KG1 (cell line): ENCODE results near the gene PEX14.

ENCODE experiments used
- DNase-seq: peaks from one replicate; lab custom pipeline; 2025; lab: John Stamatoyannopoulos, UW

PEX14 gene

DNA sequence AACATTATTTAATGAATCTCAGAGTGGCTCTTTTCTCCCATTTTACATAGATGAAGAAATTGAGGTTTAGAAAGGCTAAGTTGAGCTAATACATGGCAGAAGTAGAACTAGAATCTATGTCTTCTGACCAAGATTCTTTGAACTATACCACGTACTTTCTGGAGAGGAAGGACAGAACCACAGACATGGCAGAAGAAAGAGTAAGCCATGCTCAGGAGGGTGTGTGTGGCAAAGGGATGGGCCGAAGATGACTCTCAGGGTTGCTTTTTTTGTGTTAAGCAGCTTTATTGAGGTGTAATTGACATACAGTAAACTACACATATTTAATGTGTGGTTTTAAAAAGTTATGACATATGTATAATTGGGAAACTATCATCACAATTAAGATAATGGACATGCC is 69.5 kb downstream of the PEX14 start:
- no peak for DNase-seq

DNA sequence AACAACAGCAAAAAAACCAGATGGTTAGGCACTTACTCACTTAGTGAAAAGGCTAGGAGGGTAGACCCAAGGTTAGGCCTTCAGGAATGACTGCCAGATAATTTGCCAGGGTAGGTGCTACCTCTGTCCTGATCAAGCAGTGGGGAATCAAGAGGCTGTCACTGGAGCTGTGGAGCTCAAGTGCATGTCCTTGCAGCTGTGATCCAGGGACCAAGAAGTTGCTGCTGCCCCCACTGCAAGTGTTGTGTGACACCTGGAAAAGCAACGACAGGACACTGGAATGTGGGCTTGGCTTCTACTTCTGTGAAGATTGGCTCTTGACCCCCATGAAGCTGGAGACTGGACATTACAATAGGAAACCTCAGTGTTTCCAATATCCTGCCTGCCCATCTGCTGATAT is 72.1 kb downstream of the PEX14 start:
- no peak for DNase-seq

- no peak for DNase-seq
Measured at GRCh38 chr1:10549904-10550664, 75.3 kb downstream of the PEX14 start.

DNA sequence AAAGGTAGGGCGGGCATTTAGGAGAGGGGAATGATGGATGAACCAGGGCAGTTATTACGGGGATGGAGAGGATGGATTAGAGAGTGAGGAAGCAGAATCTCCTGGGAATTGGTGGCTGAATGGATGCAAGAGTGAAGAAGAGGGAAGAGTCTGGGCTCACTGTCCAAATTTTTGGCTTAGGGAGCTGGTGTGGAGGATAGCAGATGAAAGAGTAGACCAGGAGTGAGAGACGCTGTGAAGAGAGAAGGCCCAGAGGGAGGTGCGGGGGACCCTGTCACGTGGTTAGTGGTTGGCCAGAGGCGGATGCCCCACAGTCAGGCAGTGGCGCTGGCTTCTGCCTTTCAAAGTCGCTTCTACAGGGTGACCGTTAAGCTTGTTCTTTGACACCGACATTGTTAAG is 78.4 kb downstream of the PEX14 start:
- DNase-seq = no peak

DNA sequence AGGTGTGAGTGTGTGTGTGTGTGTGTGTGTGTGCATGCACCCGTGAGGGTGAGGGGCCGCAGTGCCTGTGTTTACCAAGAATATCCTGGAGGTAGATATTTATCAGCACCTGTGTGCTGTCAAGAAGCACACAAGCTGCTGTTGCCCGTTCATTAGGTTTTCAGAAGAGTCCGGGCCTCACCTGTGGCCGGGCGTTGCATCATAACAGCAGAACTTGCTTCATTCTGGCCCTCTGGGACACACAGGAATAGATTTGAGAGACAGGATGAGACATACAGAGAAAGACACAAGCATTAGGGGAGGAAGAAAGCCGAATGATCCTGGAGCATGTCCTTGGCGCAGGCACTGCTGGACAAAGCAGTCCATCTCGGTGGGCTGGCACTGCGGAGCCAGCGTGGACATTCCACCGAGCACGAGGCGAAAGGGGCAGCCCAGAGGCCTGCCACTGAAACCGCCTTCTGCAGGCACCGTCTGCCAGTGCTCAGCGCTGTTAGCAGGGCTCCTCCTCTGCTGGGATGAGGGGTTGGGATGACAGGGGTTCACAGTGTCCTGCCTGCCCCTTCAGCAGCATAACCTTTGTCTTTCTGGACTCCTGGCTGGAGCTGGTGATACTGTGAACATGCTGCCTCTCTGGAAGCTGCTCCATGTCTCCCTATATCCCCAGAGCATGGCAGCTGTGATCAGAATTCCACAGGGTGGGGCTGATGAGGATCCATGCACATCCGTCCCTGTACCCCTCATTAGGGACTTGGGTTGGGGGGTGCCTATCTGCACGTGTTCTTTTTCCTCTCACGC is 81.1 kb downstream of the PEX14 start:
- DNase-seq = no peak

DNA sequence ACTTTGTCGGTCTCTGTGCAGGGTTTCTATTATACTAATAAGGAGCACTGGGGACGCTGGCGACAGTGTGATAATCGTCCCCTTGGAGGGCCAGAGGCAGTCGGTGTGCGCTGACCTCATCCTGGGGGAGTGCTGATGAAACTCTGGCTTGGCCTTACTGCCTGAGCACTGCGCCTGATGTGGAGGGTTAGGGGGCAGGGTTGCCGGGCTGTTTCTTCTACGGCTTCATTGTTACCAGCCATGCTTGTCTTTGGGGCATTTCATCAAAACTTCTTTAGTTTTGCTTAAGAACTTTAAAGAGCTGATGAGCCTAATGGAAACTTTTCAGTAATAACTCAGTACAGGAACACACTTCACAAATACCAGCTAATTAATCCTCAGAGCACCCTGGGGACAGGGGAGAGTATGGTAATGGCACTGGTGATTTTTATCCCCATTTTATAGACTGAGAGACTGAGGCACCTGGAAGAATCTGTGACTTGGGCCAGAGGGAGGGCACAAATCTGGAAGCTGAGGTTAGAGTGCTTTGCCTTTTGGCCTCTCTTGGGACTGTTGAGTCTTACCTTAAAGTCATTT is 81.8 kb downstream of the PEX14 start:
- no peak for DNase-seq

DNA sequence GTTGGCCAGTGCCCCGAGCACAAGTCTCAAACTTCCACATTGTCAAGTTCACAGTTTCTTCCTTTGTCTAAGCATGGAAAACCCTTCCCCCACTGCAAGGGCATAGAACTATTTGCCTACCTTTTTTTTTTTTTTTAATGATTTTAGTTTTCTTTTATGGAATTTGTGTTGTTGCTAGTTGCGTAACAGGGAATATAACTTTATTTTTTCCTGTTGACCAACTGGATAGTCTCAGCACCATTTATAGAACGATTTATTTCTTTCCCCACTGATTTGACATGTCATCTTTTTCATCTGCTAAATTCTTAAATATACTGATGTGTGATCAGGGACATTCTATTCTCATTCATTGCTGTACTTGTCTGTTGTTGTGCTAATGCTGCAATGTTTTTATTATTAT is 83.0 kb downstream of the PEX14 start:
- no peak for DNase-seq

DNA sequence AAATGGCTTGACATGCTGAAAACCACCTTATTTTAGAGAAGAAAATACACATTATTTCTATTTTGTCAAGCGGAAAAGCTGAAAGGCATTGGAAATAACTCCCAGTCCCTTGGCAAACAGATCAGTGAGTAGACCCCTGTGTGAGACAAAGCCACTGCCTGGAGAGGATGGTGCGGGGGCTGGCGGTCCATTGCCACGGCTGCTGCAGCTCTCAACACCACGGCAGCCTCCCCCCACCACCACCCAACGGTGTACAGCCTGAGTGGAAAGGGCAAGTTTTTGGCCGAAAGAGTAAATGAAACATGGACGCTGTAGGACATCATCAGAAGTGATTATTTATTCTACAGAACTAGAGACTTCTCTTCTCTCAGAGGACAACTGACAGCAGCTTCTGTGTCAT is 84.6 kb downstream of the PEX14 start:
- DNase-seq = no peak

DNA sequence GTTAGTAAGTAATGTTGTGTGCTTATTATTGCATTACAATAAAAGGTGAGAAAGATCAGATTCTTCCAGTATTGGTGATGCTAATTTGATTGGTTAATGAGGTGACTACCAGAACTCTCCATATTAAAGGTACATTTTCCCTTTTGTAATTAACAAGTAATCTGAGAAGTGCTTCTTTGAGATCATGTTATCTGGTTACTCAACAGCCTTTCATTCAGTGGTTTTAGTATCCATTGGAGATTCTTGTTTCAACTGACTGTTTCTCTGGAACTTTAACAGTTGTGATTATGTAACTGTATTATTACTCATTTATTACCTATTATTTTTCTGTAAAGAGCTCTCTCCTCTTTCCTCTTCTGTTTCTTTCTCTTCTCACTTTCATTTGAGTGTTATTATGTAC is 86.7 kb downstream of the PEX14 start:
- no peak for DNase-seq

DNA sequence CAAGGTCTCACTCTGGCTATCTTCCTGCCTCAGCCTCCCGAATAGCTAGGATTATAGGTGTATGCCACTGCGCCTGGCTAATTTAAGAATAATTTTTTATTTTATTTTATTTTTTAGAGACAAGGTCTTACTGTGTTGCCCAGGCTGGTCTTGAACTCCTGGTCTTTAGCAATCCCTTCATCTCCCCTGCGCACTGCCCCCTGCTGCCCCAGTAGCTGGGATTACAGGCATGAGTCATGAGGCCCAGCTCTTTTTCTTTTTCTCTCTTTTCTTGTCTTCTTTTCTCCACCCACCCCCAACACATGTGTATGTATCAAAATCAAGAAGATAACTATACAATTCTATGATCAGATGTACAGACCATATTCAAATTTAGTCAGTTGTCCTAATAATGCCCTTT is 87.2 kb downstream of the PEX14 start:
- DNase-seq = no peak

DNA sequence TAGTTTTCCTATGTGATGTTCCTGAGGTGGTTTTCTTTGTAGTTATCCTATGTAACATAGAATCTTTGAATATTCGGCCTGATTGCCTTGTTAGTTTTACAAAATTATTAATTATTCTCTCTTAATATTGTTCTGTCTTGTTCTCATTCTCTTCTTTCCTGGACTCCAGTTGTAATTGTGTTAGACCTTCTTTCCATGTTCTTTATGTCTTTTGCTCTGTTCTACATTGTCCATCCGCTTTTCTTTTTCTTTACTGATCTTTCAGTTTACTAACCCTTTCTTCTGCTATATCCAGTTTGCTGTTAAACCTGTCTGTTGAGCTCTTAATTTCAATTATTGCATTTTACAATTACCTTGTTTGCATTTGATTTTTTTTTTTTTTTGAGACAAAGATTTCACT is 89.3 kb downstream of the PEX14 start:
- DNase-seq = no peak

GRCh38 chr1:10569531-10569930 is 94.8 kb downstream of the PEX14 start:
- DNase-seq = no peak

DNA sequence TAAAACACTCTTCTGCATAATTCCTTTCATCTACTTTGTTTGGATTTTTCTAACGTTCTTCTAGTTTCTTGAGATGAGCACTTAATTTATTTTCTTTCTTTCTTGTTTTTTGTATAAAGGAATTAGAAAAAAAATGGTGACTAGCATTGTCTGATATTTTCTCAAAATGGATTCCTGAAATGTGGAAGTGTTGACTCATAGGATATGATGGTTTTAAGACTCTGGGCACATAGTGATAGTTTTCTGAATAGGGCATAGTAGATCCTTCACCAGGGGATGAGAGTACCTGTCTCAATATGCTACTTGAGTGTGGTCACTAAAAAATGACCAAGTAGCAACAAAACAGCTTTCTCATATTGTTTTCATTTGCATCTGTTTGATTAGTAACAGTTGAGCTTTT is 100.9 kb downstream of the PEX14 start:
- DNase-seq = no peak

DNA sequence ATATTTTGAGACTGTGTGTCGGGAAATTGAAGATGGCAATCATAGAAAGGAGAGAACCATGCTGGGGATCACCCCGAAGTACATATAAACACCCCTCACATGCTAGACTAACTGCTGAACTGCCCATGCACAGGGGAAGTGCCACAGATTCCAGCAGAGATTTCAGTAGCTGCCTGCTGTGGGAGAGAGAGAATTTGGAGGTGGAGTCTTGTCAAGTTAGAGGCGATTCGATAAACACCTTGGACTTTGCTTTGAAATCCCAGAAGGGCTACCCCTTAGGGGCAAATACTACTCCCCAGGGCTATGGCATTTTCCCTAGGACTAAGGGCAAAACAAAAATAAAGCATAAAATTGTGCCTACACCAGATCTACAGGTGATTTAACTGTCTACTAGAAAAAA is 103.3 kb downstream of the PEX14 start:
- no peak for DNase-seq

GRCh38 chr1:10583641-10584040 is 108.9 kb downstream of the PEX14 start:
- no peak for DNase-seq

- DNase-seq = no peak
Measured at GRCh38 chr1:10585242-10585641, 110.5 kb downstream of the PEX14 start.

GRCh38 chr1:10586125-10586524 is 111.4 kb downstream of the PEX14 start:
- no peak for DNase-seq

GRCh38 chr1:10588640-10589039 is 113.9 kb downstream of the PEX14 start:
- DNase-seq = no peak

DNA sequence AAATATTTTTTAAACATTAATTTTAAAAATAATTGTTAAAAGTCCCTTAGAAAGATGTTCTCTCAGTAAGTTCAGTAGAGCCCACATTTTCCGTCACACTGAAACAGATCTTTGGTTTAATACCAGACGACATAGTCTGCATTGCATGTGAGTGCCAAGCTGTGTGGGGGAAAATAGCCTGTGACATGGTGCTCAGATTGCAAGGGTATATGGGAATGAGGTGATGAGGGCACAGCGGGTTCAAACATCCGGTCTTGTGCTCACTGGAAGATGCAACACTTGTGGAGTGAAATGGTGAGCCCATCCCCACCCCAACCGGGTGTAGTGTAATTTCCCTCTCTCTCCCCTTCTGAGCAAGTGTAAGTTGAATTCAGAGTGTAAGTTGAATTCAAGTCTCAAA is 114.3 kb downstream of the PEX14 start:
- DNase-seq = no peak

DNA sequence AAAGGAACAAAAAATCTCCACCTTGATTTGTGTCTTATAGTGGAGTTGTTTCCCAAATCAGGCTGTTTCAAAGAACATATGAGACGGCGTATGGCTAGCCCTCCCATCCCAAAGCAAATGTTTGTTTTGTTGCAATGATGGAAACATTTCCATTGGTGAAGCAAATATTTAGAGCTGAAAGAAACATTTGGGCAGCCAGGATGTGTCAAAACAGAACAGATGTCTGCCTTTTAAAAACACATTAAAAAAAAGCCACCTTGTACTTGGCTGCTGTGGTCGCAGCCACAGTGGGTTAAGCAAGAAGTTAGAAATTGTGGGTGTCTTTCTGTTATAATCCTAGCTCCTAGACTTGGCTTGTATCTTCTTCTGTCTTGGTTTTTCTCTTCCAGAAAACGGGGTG is 116.3 kb downstream of the PEX14 start:
- DNase-seq = no peak

DNA sequence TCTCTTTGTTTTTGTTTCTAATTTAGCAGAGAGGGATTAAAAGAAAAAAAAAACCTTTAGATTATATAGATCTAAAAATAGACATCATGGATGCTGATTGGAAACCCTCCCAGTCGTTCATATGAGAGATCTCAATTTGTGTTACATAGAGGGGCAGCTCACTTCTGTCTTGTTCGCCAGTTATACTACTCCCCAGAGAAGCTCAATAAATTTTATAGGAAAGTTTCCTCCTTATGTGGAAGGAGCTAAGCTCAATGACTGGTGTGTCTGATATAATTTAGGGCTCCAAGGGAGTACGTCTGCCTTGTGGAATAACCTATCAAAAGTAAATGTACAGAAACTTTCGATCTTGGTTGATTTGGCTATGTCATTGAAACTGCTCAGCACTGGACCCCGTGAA is 117.6 kb downstream of the PEX14 start:
- no peak for DNase-seq

DNA sequence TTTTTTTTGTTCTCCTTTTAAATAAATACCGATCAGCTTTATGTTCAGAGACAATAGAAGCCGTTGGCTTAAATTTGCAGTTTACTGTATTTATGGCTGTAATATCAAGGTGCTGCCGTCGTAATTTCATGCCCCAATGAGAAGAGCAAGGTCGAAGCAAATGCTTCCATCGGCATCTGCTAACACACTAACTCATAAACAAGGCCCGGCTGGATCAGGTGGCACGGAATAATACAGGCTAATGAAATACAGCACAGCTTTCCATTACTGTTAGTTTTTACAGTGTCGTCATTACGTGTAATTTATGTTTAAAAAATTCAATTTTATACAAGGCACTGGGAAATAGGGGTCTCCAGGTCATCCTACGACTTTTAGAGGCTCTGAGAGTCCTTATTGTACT is 119.0 kb downstream of the PEX14 start:
- no peak for DNase-seq

DNA sequence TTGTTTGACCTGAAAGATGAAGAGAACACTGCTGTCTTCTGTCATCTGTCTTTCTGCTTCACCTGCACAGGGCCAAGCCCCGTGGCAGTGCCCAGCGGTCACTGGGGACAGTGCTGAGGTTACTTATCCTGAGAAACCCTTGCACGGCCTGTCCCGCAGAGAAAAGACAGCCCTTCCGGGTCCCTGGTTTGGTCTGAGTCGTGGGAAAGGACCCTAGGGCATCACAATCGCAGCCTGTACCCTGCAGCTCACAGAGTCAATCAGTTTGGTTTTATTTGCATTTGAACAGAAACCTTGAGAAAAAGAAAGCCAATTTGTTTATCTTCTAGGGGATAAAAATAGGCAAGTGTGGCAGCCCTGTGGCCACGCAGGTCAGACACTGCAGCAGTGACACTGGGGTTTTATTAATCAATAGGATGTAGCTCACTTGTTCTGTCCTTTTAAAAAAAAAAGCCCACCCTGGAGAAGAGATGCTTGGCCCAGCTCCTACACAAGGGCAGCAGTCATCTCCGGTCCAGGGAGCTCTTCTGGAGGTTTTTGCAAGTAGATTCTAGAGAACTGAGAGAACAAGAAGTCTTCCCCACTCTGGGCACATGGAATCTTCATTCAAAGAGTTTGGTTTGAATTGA is 120.0 kb downstream of the PEX14 start:
- DNase-seq = no peak
